ENCODE measurements around the gene PLXNA4.

- no peak for TF ChIP-seq POLR2A (IDR thresholded peaks at IDR 0.05; ENCODE audit: low read depth, low read length)
- no peak for TF ChIP-seq POU2F2 (IDR thresholded peaks at IDR 0.05; ENCODE audit: low read depth, low read length)
- TF ChIP-seq PAX5 (IDR thresholded peaks at IDR 0.05; ENCODE audit: insufficient read depth, low read length, severe bottlenecking): no peak
Observed at GRCh38 chr7:132471515-132471914, 104.8 kb downstream of the PLXNA4 start.
